Amniotic stem cell (primary cell): ENCODE results near the gene ZNF549.

Source experiments
- DNase-seq: peaks from one replicate; lab custom pipeline; 2025; lab: John Stamatoyannopoulos, UW

Gene ZNF549

GRCh38 chr19:57566396-57567265 lies 39.5 kb downstream of the ZNF549 start:
- no peak for DNase-seq

- no peak for DNase-seq
These were observed 43.6 kb downstream of the ZNF549 start for GRCh38 chr19:57570707-57571106.

GRCh38 chr19:57572415-57572947 lies 45.3 kb downstream of the ZNF549 start:
- no peak for DNase-seq

DNA sequence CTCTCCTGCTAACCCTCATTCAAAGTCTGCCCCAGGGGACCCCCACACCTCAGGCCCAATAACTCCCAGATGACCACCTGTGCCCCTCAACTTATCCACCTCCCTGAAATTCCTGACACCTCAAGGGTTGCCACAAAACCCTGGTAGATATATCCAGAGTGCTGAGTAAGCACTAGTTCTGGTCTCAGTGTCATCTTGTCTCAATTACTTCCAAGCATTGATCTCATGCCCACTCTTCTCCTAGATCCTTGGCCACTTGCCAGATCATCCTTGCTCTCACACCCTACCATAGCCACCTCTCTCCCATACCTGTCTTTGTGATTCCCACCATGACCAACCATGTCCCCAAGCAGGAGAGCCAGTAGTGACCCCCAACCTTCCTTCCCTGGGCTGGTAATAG lies 49.5 kb downstream of the ZNF549 start:
- DNase-seq, result no peak

GRCh38 chr19:57578487-57579205 lies 51.5 kb downstream of the ZNF549 start, which contains the start of gene ZNF416:
ZNF416 (minus strand) TSS chr19:57578911; CDS start chr19:57578704, 207 bp downstream.
- peak; percentile 92 for DNase-seq

DNA sequence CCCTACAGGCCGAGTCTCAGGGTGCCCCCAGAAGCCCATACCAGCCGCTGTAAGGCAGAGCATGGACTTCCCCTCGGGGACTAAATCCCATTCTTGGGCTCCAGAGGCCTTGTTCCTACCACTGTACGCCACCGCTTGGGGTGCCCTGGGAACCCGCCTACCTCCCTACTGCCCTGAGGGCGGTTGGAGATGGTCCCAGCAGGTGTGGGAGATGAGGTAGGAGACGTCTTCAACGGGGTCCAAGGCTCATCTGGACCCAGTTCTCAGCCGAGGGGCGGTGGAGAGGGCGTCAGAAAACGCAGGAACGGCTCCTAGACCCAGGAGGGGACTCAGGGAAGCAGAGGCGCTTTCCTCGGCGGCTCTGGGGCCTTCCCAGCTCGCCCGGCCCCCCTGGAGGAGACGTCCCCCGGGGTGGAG lies 56.0 kb downstream of the ZNF549 start:
- DNase-seq, result no peak

DNA sequence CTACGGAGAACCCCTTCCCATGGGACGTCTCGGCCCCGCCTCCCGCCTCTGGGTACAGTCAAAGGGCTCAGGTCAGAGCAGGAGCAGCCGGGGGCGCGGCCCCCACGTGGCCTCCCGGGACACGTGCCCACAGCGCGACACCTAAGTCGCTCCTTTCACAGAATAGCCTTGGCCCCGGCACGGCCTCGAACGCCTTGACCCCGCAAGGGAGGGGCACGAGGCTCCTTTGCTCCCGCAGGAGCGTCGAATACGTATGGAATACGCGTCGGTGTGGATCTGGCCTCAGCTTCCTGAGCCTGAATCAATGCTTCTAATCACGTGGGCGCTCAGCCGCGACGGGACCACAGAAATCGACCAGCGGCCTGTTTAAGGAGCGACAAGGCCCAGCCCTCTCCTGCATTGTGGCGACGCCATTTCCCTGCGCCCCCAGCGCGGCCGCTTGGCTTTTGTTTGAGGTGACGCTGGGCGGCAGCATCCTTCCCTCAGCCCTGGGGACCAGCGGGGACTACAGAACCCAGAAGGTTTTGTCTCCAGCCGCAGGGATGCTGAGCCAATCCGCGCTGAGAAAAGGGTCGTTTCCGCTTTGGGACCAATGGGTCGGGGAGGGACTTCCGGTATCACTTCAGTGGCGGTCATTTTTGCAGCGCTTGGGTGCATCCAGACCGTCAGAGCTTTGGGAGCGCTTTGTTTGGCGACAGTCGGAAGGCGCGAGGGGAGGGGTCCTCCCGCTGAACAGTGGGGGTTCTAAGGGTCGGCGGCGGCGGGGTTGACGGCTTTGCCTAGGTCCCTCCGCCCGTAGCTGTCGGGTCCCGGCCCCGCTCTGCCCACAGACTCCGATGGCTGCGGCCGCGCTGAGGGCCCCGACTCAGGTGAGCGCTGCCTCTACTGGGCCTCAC lies 56.6 kb downstream of the ZNF549 start, which contains the start of gene ZIK1:
ZIK1 (plus strand) TSS at position 625 of the 896 bp plus-strand sequence; CDS start at position 837, 212 bp downstream.
- peak; percentile 79 for DNase-seq

GRCh38 chr19:57587529-57587928 lies 60.4 kb downstream of the ZNF549 start:
- peak; percentile 8 for DNase-seq

DNA sequence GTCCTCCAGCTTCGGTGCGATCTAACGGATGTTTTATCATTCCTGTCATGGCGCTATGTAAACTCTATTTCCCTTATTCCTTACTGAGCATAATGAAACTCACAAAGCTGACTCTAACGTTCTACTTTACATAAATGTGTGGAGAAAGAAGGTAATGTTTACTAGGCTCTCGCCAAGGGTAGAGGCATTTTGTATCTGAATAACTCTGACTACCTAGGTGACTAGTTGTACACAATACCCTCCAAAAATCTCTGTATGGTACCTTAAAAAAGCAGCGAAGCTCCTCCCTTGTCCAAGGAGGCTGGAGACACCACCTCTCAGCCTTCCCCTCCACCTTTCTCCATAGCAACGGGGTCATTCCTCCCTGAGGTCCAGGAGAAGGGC lies 72.2 kb downstream of the ZNF549 start:
- no peak for DNase-seq

DNA sequence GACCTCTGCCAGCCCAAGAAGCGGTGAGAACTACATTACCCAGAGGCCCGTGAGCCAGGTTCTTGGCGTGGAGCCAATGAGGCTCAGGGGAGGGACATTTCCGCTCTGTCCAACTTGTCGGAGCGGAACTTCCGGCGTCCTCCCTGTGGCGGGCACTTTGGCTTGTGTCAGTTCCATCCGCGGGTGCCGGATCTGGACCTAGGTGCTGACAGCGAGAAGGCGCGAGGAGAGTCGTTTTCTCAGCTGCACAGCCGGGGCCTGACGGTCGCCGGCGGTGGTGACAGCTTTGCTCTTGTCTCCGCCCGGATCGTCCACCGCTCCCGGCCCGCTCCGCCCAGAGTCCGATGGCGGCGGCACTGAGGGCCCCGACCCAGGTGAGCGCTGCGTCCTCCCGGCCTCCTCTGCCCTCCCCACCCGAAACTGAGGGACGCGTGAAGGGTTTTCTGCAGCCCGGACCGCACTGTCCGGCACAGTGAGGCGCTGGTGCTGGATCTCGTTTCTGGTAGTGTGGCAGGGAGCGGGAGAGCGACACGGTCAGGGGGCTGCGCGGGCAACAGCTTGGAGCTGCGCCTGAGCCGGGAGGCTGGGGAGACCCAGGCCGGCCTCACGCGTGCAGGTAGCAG lies 72.7 kb downstream of the ZNF549 start, which contains the start of gene ZNF530:
ZNF530 (plus strand) TSS at position 125 of the 623 bp plus-strand sequence. CDS start 4,461 bp downstream, outside the sequence.
- DNase-seq, result peak; percentile 64

- DNase-seq, result no peak
These were observed 79.8 kb downstream of the ZNF549 start for GRCh38 chr19:57606931-57607330.
